ENCODE results near the gene RTN4RL2.

DNA sequence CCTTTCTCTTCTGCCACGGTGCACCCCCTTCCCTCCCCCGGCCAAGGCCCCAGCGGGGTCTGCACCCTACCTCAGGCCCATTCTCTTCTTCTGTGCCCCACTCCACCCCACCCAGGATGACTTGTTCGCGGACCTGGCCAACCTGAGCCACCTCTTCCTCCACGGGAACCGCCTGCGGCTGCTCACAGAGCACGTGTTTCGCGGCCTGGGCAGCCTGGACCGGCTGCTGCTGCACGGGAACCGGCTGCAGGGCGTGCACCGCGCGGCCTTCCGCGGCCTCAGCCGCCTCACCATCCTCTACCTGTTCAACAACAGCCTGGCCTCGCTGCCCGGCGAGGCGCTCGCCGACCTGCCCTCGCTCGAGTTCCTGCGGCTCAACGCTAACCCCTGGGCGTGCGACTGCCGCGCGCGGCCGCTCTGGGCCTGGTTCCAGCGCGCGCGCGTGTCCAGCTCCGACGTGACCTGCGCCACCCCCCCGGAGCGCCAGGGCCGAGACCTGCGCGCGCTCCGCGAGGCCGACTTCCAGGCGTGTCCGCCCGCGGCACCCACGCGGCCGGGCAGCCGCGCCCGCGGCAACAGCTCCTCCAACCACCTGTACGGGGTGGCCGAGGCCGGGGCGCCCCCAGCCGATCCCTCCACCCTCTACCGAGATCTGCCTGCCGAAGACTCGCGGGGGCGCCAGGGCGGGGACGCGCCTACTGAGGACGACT is 15.9 kb downstream of the RTN4RL2 start:
- TF ChIP-seq, protein P1, sequence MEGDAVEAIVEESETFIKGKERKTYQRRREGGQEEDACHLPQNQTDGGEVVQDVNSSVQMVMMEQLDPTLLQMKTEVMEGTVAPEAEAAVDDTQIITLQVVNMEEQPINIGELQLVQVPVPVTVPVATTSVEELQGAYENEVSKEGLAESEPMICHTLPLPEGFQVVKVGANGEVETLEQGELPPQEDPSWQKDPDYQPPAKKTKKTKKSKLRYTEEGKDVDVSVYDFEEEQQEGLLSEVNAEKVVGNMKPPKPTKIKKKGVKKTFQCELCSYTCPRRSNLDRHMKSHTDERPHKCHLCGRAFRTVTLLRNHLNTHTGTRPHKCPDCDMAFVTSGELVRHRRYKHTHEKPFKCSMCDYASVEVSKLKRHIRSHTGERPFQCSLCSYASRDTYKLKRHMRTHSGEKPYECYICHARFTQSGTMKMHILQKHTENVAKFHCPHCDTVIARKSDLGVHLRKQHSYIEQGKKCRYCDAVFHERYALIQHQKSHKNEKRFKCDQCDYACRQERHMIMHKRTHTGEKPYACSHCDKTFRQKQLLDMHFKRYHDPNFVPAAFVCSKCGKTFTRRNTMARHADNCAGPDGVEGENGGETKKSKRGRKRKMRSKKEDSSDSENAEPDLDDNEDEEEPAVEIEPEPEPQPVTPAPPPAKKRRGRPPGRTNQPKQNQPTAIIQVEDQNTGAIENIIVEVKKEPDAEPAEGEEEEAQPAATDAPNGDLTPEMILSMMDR (conservative IDR thresholded peaks at IDR 0.05) = no peak
- TF ChIP-seq EZH2 (IDR thresholded peaks at IDR 0.05; ENCODE audit: low read depth) = no peak

Data from PC-9 (cell line).